Stimulated activated CD4-positive, alpha-beta T cell treated with anti-CD3 and anti-CD28 coated beads, Interleukin-1b, Interleukin-23, amount 100 ng/mL, for 1 hour (primary cell): ENCODE data around the gene TEKTIP1.
"Not testable (repeated sequence)": the region's sequence is repeated elsewhere in the genome, so short reads cannot be mapped to it uniquely, and the experiment has no call there.

ENCODE experiments used
- DNase-seq, 2 donors: peaks; one replicate each; pipeline ENCODE4 v3.0.0-alpha.2; 2020; ENCODE audit warnings: low read depth in 2 of 2

The TEKTIP1 gene

DNA sequence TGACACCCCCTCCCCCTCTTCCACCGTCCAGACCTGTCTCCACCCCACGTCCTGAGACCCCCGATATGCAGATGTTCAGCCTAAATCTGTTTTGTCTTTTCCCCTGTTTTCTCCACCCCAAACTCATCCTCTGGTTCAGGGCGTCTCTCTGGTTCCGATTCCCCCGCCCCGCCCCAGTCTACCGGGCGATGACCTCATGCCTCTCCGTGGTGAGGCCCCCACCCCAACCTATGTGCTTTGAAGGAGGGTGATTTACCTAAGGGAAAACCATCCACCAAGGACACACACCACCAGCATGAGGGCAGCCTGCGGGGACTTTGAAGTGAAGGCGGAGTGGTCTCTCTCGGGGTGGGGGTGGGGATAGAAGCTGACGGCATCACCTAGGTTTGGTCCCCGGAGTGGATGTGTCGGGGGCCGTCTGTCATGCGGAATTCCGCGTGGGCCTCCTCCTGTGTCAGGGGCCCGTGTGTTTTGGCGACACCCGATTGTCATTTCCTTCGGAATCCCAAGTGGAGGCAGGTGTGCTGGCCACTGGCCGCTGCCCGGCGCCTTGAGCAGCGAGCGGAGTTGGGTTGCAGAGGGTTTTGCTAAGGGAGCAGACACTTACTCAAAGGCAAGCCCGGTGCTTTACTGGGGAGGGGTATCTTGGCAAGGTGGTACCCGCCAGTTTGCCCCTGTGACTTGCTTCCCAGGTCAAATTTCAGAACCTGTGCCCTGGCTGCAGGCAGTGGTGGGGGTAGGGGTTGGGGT is 31.4 kb upstream of the TEKTIP1 start:
- DNase-seq, result peak in 1 of 2 donors; percentile 30

DNA sequence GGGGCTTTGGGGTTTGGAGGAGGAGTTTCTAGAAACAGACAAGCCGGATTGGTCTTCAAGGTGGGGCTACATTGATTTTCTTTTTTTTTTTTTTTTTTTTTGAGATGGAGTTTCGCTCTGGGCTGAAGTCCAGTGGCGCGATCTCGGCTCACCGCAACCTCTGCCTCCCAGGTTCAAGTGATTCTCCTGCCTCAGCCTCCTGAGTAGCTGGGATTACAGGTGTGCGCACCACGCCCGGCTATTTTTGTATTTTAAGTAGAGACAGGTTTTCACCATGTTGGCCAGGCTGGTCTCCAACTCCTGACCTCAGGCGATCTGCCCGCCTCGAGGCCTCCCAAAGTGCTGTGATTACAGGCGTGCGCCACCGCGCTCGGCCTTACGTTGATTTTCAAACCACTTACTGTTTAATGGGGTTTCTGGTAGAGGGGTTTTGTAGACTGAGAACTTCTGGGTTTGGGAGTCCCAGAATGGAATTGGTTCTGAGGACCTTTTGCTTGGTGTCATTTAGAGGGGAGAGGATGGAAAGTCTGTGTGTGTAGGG is 30.8 kb upstream of the TEKTIP1 start:
- not testable (repeated sequence) for DNase-seq

DNA sequence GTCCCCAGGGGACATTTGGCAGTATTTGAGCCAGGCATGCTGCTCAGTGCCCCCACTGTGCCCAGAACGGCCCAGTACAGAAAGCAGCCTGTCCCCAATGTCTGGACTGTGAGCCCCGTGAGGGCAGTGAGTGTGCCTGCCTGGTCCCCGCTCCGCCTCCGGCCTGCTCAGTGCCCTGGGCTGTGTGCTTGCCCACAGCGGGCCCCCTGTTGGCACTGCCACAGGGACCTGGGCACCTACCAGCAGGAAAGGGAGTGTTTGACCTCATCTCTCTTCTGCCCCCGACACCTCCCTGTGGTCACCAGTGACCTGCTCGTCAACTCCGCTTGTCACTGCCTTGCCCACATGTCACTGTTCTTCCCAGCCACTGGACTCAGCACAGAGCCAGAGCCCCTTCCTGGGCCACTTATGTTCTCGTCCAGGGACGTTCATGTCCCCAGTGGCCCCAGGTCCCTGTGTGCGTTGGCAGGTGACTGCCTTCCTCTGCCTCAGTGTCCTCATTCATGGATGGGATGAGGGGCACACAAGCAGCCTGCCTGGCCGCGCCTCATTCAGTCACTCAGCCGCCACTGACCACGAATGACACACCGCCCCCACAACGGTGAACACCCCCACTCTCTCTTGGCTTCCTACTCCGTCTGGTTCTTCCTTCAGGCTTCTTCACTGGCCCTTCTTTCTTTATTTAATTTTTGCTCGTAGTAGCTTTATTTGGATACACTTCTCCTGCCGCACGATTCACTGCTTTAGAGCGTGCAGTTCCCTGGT is 30.0 kb upstream of the TEKTIP1 start:
- no peak for DNase-seq

DNA sequence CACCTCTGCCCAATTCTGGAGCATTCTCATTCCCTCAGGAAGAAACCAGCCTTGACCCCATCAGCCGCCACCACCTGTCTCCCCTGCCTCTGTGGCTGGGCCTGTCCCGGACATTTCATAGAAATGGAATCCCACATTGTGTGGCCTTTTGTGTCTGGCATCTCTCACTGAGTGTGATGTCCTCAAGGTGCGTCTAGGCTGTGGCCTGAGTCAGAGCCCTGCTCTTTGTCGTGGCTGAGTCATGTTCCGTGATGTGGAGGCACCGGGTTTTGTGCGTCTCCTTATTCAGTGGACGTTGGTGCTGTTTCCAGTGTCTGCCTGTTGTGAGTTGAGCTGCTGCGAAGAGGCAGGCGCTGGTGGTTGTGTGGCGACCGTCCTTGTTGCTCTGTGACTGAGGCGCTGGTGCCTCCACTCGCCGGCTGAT is 29.4 kb upstream of the TEKTIP1 start:
- no peak for DNase-seq

DNA sequence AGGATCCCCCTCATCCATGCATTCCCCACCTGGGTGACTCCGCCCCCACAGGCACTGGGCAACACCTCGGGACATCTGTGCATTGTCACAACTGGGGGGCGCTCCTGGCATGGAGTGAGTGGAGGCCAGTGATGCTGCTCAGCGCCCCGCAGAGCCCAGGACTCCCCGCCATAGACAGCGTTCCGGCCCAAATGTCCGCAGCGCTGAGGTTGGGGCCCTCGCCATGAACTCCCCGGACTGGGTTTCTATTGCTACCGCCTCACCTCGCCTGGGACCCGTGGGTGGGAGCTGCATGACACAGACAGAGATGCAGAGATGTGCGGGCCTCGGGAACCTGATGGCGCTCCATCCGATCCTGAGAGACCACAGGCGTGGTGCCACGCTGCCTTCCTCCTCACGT is 28.2 kb upstream of the TEKTIP1 start:
- no peak for DNase-seq

DNA sequence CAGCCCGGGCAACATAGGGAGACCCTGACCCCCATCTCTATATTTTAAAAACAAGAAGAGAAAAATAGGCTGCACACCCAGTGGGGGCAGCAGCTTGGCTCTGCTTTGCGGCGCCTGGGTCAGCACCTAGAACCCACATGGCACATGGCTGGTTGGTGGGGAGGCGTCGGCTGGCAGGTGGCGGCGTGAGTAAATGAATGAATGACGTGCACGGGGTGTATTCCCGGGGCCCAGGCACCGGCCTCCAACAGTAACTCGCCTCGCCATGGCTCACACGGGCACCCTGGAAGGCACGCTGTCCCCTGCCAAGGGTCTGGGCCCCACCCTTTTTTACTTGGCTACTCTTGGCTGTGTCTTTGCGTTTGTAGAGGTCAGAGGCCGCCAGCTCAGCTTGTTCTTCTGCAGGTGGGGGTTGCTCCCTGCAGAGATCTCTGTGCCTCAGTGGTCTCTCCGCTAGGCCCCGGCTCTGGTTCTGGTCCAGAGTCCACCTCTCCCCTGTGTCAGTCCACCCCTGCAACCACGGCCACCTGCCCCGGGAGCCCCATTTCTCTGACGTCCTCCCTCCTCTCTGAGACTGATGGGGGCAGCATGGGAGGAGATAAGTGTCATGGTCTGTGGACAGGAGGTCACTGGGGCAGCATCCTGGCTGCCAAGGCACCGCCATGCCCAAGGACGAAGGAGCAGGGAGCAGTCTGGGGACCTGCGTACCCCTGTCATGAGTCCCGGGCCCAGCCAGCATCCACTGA is 27.3 kb upstream of the TEKTIP1 start:
- no peak for DNase-seq

DNA sequence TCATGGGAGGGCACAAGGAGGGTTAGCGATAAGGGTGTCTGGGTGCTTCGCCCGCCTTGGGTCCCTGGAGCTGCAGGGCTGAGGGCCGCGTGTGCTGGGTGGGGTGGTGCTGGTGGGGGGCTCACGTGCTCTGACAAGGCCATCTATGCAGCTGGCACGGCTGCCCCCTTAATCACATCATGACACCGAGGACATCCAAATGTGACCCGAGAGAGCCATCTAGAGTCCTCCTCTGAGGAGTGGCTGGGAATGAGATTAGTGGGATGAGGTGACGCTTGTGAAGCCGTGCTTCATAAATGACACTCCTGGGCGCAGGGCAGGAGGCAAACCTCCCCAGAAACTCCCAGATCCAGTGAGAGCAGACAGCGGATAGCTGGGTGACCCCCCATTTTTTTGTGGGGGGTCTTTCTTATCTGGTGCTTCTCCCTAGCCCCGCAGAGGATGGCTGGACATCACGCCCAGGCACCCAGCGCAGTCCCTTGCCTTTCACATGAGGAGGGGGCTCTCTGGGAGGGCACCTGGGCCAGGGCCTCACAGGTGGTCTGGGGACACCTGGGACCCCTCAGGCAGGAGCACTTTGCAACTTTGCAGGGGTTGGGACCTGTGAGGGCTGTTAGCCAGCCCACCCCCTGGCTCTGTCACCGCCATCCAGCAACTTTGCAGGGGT is 26.3 kb upstream of the TEKTIP1 start:
- DNase-seq, result no peak

DNA sequence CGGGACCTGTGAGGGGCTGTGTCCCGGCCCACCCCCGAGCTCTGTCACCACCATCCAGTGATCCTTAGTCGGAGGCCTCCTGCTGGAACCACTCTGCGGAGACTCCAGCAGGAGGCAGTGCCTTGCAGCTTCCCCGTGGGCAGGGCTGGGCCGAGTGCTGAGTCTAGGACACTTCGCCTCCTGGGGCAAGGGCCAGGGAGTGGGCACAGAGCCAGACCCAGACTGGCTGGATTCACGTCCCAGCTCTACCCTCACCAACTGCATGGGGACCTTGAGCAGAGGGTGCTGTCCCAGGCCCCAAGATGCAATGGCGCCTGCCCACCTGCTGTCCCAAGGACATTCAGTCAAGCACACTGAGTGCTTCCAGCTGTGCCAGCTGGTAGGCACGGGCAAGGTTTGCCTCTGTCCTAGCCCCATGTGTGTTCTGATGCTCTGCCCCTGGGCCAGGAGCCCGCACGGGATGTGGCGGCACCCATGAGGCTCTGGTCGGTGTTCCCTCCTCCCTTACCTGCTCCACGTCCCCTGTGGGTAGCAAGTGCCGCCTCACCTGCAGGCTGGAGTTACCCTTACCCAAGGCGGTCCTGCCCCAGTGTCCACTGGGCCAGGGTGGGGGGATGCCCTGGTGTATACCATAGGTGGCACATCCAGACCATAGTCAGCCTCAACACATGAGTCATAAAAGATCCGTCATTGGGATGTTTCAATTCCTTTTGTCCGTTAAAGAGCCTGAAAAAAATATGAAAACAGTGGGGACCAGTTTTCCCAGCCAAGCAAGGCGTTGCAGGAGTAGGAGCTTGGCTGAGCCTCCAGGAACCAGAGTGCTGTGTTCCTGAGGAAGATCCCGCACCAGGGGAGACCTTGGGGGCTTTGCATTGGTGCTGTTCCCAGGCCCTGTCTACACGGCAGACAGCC is 25.5 kb upstream of the TEKTIP1 start:
- DNase-seq, result no peak

DNA sequence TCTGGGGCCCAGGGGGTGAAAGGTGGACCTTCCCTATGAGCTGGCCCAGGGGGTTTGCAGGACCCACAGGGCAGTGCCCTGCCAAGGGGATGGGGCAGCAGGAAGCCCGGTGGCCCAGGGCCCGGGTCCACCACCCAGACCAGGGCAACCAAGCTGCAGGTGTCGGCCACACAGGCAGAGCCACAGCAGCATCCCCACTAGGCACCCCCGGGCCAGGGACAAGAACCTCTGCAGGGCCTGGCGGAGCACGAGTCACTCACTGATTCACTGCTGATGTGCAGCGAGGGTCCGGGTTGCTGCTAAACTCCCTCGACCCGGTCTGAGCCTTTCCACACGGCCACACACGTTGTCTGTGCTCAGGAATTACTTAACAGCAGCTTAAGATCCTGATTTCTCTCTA is 24.0 kb upstream of the TEKTIP1 start:
- no peak for DNase-seq

DNA sequence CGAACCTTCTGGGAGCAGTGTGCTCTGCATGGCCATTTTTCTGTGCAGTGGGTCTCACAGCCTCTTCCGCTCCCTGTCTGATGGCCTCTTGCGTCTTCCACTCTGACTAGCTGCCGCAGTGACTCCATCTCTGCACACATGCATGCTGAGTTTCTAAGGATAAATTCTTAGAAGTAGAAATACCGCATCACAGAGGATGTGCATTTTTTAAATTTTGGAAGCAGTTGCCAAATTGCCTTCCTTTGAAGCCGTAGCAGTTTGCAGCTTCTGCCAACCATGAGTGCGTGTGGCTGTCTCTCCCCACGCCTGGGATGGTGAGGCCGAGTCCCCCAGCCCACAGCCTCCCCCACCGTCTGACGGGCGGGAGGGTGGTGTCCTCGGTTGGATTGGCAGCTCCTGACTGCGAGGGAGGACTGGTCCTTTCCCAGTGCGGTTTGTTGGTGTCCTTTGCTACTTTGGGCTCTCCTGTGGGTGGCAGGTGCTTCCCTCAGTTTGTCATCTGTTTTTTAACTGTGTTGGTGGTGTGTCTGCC is 23.0 kb upstream of the TEKTIP1 start:
- no peak for DNase-seq

DNA sequence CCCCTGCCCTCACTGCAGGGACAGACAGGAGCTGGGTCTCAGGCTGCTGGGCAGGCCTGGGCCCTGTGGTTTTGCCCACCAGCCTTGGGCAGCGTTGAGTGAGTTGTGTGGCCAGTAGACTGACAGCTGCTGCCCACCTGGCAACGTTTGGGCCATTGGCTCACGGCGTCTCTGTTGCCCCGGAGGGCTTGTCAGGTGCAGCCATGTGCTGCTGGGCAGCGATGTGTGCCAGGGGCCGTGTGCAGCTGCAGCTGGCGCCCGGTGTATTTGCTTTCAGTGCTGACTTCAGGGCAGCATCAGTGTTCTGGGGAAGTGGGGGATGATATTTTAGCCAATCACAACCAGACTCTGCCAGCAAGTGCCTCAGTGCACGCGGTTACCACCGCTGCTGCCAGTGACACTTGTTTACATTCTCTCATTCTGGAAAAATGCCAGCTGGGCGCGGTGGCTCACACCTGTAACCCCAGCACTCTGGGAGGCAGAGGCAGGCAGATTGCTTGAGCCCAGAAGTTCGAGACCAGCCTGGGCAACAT is 22.2 kb upstream of the TEKTIP1 start:
- DNase-seq, result no peak

DNA sequence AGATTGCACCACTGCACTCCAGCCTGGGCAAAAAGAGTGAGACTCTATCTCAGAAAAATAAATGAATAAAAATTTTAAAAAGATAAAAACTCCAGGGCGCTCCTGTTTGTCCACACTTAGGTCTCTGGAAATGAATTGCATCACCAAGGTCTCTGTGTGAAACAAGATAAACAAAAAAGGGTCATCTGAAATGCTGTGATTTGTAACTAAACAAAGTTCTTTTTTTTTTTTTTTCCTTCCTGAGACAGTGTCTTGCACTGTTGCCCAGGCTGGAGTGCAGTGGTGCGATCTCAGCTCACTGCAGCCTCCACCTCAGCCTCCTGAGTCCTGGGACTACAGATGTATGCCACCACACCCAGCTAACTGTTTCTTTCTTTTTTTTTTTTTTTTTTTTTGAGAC is 21.3 kb upstream of the TEKTIP1 start:
- no peak for DNase-seq

DNA sequence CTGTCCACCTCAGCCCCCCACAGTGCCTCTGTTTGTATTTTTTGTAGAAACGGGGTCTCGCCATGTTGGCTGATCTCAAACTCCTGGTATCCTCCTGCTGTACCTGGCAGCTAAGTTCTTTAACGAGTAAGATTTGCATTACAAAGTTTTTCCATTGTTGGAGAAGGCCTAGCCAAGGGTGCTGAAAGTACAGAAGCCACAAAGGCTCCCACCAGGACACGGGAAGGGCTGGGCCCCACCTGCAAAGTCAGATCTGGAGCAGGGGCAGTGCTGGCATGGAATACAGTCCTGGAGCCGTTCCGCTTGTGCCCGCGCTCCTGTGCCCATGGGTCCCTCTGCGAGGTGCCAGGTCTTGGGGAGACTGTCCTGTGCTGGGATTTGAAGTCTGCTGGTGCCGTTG is 20.7 kb upstream of the TEKTIP1 start:
- DNase-seq, result no peak

DNA sequence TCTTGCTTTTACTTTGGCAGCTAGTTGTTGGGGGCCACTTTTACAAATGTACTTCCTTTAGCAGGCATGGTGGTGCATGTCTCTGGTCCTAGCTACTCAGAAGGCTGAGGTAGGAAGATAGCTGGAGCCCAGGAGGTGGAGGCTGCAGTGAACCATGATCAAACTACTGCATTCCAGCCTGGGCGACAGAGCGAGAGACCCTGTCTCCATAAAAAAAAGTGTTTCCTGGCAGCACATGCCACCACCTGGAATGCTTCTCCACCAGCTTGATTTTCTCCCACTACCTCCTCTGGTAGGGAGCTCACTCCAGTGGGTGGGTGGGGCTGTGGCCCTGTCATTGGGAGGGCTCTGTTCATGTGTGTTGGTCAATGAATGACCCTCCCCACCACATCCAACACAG is 20.3 kb upstream of the TEKTIP1 start:
- no peak for DNase-seq

DNA sequence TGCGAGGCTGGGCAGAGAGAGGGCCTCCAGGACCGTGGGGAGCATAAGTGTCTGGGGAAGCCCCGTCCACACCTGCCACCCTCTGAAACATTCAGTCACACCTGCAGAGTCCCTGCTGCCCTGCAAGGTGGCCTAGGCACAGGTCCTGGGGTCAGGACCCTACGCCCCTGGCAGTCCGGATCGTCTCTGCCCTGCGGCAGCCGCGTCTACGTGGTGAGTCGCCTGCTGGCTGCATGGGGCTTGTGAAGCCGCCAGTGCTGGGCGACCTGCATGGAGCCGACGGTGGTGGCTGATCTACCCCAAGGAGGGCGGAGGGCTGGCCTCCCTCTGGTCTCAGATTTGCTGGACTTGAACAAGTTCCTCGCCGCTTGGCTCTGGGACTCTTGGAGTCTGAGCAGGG is 19.8 kb upstream of the TEKTIP1 start:
- no peak for DNase-seq

DNA sequence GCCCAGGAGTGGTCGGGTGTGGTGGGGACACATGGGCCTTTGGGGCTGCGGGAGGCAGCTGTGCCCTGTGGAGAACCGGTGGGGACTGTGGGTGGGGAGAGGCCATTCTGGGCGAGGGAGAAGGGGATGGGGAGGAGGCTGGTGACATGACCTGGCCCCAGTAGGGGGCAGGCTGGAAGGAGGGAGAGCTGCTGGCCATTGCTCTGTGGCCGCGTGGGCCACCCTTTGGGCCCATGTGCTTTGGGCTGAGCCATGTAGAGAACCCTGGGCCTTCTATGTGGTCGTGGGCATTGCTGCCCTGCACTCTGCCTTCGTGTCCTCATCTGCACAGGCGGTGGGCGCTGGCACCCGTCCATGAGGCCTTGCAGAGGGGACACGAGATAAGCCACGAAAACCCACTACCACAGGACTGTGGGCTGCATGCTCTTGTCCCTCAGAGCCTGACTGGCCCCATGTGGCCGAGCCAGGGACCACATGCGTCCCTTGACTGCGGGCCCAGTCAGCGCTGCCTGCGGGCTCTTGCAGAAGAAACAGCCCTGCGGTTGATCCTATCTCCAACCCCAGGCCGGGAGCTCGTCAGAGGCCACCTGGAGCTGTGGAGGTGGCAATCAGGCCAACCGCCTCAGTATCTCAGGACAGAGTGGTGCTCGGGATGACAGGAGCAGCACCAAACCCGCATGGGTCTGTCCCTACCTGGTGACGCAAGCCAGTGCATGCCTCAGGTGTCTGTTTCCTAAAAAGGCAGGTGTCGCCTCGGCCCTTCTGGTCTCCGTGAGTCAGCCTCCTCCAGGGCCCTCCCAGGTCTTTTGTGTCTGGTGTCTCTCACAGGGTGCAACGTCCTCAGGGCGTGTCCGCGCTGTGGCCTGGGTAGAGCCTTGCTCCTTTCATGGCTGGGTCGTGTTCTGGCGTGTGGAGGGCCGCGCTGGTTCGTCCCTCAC is 18.5 kb upstream of the TEKTIP1 start:
- DNase-seq, result no peak

DNA sequence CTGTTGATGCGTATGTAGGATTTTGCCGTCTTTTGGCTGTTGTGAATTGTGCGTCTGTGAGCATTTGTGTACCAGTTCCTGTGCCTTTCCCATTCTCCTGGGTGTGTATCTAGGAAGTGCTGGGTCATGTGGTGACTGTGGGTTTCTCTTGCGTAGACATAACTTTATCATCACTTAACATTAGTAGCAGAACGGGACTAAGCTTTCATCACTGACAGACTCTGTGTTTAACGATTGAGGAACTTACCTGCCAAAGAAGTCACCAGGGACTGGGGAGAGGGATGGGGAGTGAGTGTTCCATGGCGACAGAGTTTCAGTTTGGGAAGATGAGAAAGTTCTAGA is 17.9 kb upstream of the TEKTIP1 start:
- DNase-seq, result no peak

DNA sequence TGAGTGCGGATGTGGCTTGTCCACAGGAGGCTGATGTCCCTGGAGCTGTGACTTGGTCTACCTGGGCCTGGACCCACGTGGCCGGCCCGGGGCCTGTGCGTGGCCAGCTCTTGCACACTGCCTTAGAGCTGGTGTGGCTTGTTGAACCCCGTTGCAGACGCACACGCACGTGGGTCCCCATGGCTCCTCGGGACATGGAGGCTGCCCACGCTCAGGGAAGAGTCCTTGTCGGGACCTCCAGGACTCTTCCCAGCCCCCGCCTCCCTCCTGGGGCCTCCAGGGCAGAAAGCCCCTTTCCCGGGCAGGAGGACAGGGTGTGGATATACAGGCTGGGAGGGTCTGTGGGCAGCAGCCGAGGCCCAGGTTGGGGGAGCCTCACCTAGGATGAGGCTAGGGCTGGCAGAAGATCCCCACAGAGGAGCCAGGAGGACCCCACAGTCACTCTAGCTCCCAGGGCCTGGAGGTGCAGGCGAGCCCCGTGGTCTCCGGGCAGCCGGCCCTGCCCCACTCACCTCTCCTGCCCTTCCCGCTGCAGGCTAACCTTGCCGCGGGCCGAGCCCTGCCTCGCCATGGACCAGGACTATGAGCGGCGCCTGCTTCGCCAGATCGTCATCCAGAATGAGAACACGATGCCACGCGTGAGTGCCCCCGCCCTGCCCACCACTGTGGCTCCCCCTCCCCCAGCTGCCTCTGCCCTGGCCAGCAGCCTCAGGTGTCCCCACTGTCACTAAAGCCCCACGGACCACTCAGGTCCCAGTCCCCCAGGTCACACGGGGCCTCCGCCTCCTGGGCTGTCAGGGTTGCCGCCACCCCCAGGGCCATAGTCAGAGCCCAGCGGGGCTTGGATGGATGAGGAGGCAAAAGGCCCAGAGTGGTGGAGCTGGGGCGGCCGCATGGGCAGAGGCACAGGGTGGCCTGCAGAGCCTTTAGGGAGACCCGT is 16.3 kb upstream of the TEKTIP1 start:
- no peak for DNase-seq
